ENCODE data around the gene DAPK1. TPM values are rescaled to one million over a fixed set of nuclear protein-coding genes. Genes with fewer than 3 reads are reported as not detected.

Gene DAPK1
- total and polyA plus RNA-seq, 10 of the 15 experiments (the other 5 are each of a cell fraction or from before 2014, with no cell fraction given), result 8.2 to 94.7 (median 51.6) TPM

DNA sequence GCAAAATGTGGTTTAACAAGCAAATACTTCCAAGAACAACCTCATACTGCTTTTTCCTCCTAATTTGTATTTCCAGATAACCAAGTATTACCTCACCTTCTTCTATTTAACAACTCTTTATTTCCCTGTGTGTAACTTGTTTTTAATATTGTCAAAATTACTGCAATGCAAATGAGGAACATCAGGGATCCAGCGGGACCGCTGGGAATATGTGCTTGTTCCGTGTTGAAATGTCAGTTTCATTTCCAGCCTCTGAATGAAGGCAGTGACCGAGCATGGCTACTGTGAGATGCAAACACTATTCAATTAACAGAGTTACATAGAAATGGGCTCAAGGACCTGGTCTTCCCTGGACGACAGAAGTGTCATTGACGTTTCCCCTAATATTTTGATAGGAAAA, 117.5 kb downstream of the DAPK1 start:
- in situ Hi-C loops (cut with MboI), result no loop called here
- RAD21 ChIA-PET (ENCODE audit: unreplicated experiment), result no interaction called here
- no peak for ATAC-seq

More for the DNA sequence above, 117.5 kb downstream of the DAPK1 start:
- FAIRE-seq, result no peak
- Histone ChIP-seq H3K27ac (ENCODE audit: control insufficient read depth, insufficient read depth) (no peak overlapping the region), H3K36me3 (ENCODE audit: control insufficient read depth in 2 of 2, insufficient read depth in 2 of 2, low read length in 1 of 2) (peaks cover 2 to 15% of the 10 kb centered on the region in 2 experiments; a peak in 2 of 4 replicates), H4K20me1 (ENCODE audit: control insufficient read depth, insufficient read depth) (no peaks in the 10 kb centered on the region), H3K9me3 (replicated peaks; ENCODE audit: control insufficient read depth, insufficient read depth, low read length) (no peaks in the 10 kb centered on the region), H3K4me2 (ENCODE audit: control insufficient read depth, insufficient read depth) (no peak overlapping the region), H3K4me1 (ENCODE audit: control insufficient read depth, insufficient read depth, low read length) (peaks cover 27% of the 10 kb centered on the region), H2AFZ (ENCODE audit: control insufficient read depth, low read depth, low read length) (no peak overlapping the region), H3K27me3 (replicated peaks in 1 of 2; ENCODE audit: control insufficient read depth in 2 of 2, insufficient read depth in 2 of 2, low read length in 1 of 2) (no peaks in the 10 kb centered on the region), H3K79me2 (ENCODE audit: control insufficient read depth, insufficient read depth, low read length) (no peaks in the 10 kb centered on the region), H3K9ac (ENCODE audit: control insufficient read depth, insufficient read depth, low read length) (no peak overlapping the region), H3K4me3 (no peak overlapping the region)
- intact Hi-C loops (cut with micrococcal nuclease; ENCODE audit: unreplicated experiment), result no loop called here
- SMC1A ChIA-PET (ENCODE audit: uncharacterized antibody, unreplicated experiment), result interaction anchor here (1.8 kb wide), 1 partner anchor 12 kb away, joined by 6 read pairs; no protein-coding TSS in a partner anchor
- no peak for DNase-seq (ENCODE audit: low read depth, low spot score)
- POLR2A ChIA-PET, result no interaction called here
- no TSS peak for BruUV-seq (replicated peaks)
- CTCF ChIA-PET, result interaction anchor here (0.7 kb wide), 1 partner anchor 962 kb away, joined by 3 read pairs; no protein-coding TSS in a partner anchor
- TF ChIP-seq, protein P1, sequence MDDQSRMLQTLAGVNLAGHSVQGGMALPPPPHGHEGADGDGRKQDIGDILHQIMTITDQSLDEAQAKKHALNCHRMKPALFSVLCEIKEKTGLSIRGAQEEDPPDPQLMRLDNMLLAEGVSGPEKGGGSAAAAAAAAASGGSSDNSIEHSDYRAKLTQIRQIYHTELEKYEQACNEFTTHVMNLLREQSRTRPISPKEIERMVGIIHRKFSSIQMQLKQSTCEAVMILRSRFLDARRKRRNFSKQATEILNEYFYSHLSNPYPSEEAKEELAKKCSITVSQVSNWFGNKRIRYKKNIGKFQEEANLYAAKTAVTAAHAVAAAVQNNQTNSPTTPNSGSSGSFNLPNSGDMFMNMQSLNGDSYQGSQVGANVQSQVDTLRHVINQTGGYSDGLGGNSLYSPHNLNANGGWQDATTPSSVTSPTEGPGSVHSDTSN (IDR thresholded peaks at IDR 0.05; ENCODE audit: insufficient replicate concordance, low read depth, low read length), result no peak
- TF ChIP-seq EED (IDR thresholded peaks at IDR 0.05; ENCODE audit: low read depth), result no peak
- no peak for TF ChIP-seq POLR2AphosphoS5 (IDR thresholded peaks at IDR 0.05; ENCODE audit: low read length)
- TF ChIP-seq SRF (IDR thresholded peaks at IDR 0.05; ENCODE audit: low read depth in 2 of 2, low read length in 2 of 2), result no peak
- TF ChIP-seq, protein P2, sequence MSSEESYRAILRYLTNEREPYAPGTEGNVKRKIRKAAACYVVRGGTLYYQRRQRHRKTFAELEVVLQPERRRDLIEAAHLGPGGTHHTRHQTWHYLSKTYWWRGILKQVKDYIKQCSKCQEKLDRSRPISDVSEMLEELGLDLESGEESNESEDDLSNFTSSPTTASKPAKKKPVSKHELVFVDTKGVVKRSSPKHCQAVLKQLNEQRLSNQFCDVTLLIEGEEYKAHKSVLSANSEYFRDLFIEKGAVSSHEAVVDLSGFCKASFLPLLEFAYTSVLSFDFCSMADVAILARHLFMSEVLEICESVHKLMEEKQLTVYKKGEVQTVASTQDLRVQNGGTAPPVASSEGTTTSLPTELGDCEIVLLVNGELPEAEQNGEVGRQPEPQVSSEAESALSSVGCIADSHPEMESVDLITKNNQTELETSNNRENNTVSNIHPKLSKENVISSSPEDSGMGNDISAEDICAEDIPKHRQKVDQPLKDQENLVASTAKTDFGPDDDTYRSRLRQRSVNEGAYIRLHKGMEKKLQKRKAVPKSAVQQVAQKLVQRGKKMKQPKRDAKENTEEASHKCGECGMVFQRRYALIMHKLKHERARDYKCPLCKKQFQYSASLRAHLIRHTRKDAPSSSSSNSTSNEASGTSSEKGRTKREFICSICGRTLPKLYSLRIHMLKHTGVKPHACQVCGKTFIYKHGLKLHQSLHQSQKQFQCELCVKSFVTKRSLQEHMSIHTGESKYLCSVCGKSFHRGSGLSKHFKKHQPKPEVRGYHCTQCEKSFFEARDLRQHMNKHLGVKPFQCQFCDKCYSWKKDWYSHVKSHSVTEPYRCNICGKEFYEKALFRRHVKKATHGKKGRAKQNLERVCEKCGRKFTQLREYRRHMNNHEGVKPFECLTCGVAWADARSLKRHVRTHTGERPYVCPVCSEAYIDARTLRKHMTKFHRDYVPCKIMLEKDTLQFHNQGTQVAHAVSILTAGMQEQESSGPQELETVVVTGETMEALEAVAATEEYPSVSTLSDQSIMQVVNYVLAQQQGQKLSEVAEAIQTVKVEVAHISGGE (CRISPR knock-in tag; IDR thresholded peaks at IDR 0.05), result no peak
- no peak for TF ChIP-seq CBX5 (IDR thresholded peaks at IDR 0.05; ENCODE audit: low read depth)
- TF ChIP-seq RFX5 (IDR thresholded peaks at IDR 0.05; ENCODE audit: low read depth, low read length), result no peak
- WGBS (ENCODE audit: insufficient coverage, insufficient replicate concordance, low lambda C conversion rate, missing lambda C conversion rate), result 78% methylated on average over 6 of the region's 6 CpGs
